CD4-positive, alpha-beta T cell treated with Interleukin-15 for 1 hour (primary cell): ENCODE results near the gene FRMD6.

ENCODE experiments used
- DNase-seq: peaks from one replicate; pipeline ENCODE4 v3.0.0-alpha.2; 2020

Gene FRMD6

GRCh38 chr14:51651388-51652167 lies at the start of gene FRMD6:
Gene FRMD6, plus strand, starts transcription at chr14:51651910. Its CDS starts 37,927 bp downstream, at chr14:51689837.
- peak; percentile 81 for DNase-seq

- no peak for DNase-seq
Observed at GRCh38 chr14:51602310-51602709, 49.4 kb upstream of the FRMD6 start.

- no peak for DNase-seq
Observed at GRCh38 chr14:51603495-51603894, 48.2 kb upstream of the FRMD6 start.

GRCh38 chr14:51604073-51604472 lies 47.6 kb upstream of the FRMD6 start:
- no peak for DNase-seq

GRCh38 chr14:51605575-51605974 lies 46.1 kb upstream of the FRMD6 start:
- DNase-seq: no peak

GRCh38 chr14:51607711-51608110 lies 44.0 kb upstream of the FRMD6 start:
- no peak for DNase-seq

GRCh38 chr14:51609251-51609954 lies 42.3 kb upstream of the FRMD6 start:
- DNase-seq: no peak

GRCh38 chr14:51609955-51610283 lies 41.8 kb upstream of the FRMD6 start:
- no peak for DNase-seq

GRCh38 chr14:51610771-51611170 lies 40.9 kb upstream of the FRMD6 start:
- DNase-seq: no peak

- no peak for DNase-seq
Observed at GRCh38 chr14:51612449-51612848, 39.3 kb upstream of the FRMD6 start.

GRCh38 chr14:51613416-51613815 lies 38.3 kb upstream of the FRMD6 start:
- DNase-seq: no peak

- DNase-seq: no peak
Observed at GRCh38 chr14:51614707-51615106, 37.0 kb upstream of the FRMD6 start.

- DNase-seq: no peak
Observed at GRCh38 chr14:51616256-51616655, 35.5 kb upstream of the FRMD6 start.

GRCh38 chr14:51616724-51617409 lies 34.8 kb upstream of the FRMD6 start:
- DNase-seq: no peak

GRCh38 chr14:51619561-51619960 lies 32.1 kb upstream of the FRMD6 start:
- no peak for DNase-seq

- no peak for DNase-seq
Observed at GRCh38 chr14:51620056-51620455, 31.7 kb upstream of the FRMD6 start.

GRCh38 chr14:51621654-51622053 lies 30.1 kb upstream of the FRMD6 start:
- no peak for DNase-seq

GRCh38 chr14:51622376-51622775 lies 29.3 kb upstream of the FRMD6 start:
- no peak for DNase-seq

GRCh38 chr14:51624955-51625569 lies 26.6 kb upstream of the FRMD6 start:
- no peak for DNase-seq

- no peak for DNase-seq
Observed at GRCh38 chr14:51626185-51626584, 25.5 kb upstream of the FRMD6 start.

GRCh38 chr14:51626788-51627187 lies 24.9 kb upstream of the FRMD6 start:
- no peak for DNase-seq

- DNase-seq: no peak
Observed at GRCh38 chr14:51627313-51627712, 24.4 kb upstream of the FRMD6 start.

GRCh38 chr14:51628238-51628637 lies 23.5 kb upstream of the FRMD6 start:
- no peak for DNase-seq

- no peak for DNase-seq
Observed at GRCh38 chr14:51630987-51631386, 20.7 kb upstream of the FRMD6 start.
